IMR-90 (cell line): ENCODE data around the gene ADGRG4. TPM values are rescaled to one million over a fixed set of nuclear protein-coding genes. Genes with fewer than 3 reads are reported as not detected.

Experiments
- ATAC-seq: fragments of 200-7000 bp; cut with Tn5 transposase; 2 replicates; pipeline ENCODE4 v1.9.1; 2020; ENCODE audit warnings: low read depth, mild to moderate bottlenecking, moderate library complexity
- BruUV-seq: library from RNA; stranded (reverse); fragments of 400-500 nt; replicated peaks from 2 replicates; lab custom pipeline; 2021; lab: Mats Ljungman, UMichigan
- CTCF ChIA-PET: fragments of 300-600 bp; formaldehyde crosslinking; extraction: SDS; loops from one replicate; lab custom pipeline; 2021; ENCODE audit warnings: antibody characterized with exemption; lab: Yijun Ruan, JAX
- POLR2A ChIA-PET: fragments of 300-600 bp; sonication (Branson Sonifier 250); formaldehyde crosslinking; loops from one replicate; lab custom pipeline; 2022; ENCODE audit warnings: antibody characterized with exemption; ENCODE audit not compliant: unreplicated experiment; lab: Charles Lee
- DNase-seq: peaks from one replicate; pipeline ENCODE4 v3.0.0; 2013
- H2AFZ ChIP-seq: replicated peaks from 2 replicates; pipeline ENCODE3; 2013; ENCODE audit warnings: low read length, mild to moderate bottlenecking; ENCODE audit not compliant: poor library complexity
- H2AK5ac ChIP-seq: 2 replicates; pipeline ENCODE4 v1.6.1; 2013; ENCODE audit warnings: low read depth, low read length, inconsistent platforms
- H2AK9ac ChIP-seq: replicated peaks from 2 replicates; pipeline ENCODE3; 2013; ENCODE audit warnings: mild to moderate bottlenecking, low read depth, low read length, moderate library complexity; ENCODE audit not compliant: poor library complexity
- H2BK120ac ChIP-seq: 2 replicates; pipeline ENCODE4 v1.6.1; 2013; ENCODE audit warnings: low read depth, low read length, inconsistent platforms
- H2BK15ac ChIP-seq: 3 replicates; pipeline ENCODE4 v1.6.1; 2013; ENCODE audit warnings: low read depth, low read length, inconsistent platforms
- H2BK20ac ChIP-seq: 2 replicates; pipeline ENCODE4 v1.6.1; 2013; ENCODE audit warnings: low read depth, mild to moderate bottlenecking, inconsistent platforms, low read length, moderate library complexity
- H2BK5ac ChIP-seq: 2 replicates; pipeline ENCODE4 v1.6.1; 2013; ENCODE audit warnings: mild to moderate bottlenecking, low read depth, low read length, inconsistent platforms; ENCODE audit not compliant: poor library complexity, severe bottlenecking
- H3K14ac ChIP-seq: replicated peaks from 2 replicates; pipeline ENCODE4 v1.6.1; 2013; ENCODE audit warnings: low read depth, low read length, inconsistent platforms
- H3K18ac ChIP-seq: 2 replicates; pipeline ENCODE4 v1.6.1; 2013; ENCODE audit warnings: low read depth, low read length, control low read depth
- H3K23ac ChIP-seq: 2 replicates; pipeline ENCODE4 v1.6.1; 2013; ENCODE audit warnings: low read depth, low read length, inconsistent platforms
- H3K27ac ChIP-seq: 2 replicates; pipeline ENCODE4 v1.5.1; 2013; ENCODE audit warnings: mild to moderate bottlenecking, control low read depth, low read length; ENCODE audit not compliant: insufficient read depth
- H3K27me3 ChIP-seq: 2 replicates; pipeline ENCODE4 v1.6.1; 2013; ENCODE audit warnings: low read length; ENCODE audit not compliant: control insufficient read depth, insufficient read depth
- H3K36me3 ChIP-seq: 2 replicates; pipeline ENCODE4 v1.6.1; 2013; ENCODE audit warnings: low read length, mixed read lengths; ENCODE audit not compliant: control insufficient read depth, insufficient read depth
- H3K4ac ChIP-seq: 2 replicates; pipeline ENCODE4 v1.6.1; 2013; ENCODE audit warnings: low read depth, low read length, inconsistent platforms
- H3K4me1 ChIP-seq: 2 replicates; pipeline ENCODE4 v1.6.1; 2013; ENCODE audit warnings: low read length, mixed read lengths; ENCODE audit not compliant: control insufficient read depth, insufficient read depth
- H3K4me2 ChIP-seq: 2 replicates; pipeline ENCODE4 v1.6.1; 2013; ENCODE audit warnings: low read depth, mild to moderate bottlenecking, control low read depth, low read length, moderate library complexity
- H3K4me3 ChIP-seq: 2 replicates; pipeline ENCODE4 v1.5.1; 2013; ENCODE audit warnings: low read depth, mild to moderate bottlenecking, control low read depth, low read length, moderate library complexity; ENCODE audit not compliant: insufficient read depth
- H3K56ac ChIP-seq: 2 replicates; pipeline ENCODE4 v1.6.1; 2013; ENCODE audit warnings: low read length, inconsistent platforms; ENCODE audit not compliant: insufficient read depth; ENCODE audit errors: extremely low read depth
- H3K79me1 ChIP-seq, 2 experiments: 2 replicates each; pipeline ENCODE4 v1.6.1; 2013; ENCODE audit warnings: low read length in 2 of 2, inconsistent platforms in 1 of 2, low read depth in 1 of 2
- H3K9ac ChIP-seq: 2 replicates; pipeline ENCODE4 v1.6.1; 2013; ENCODE audit warnings: low read depth, low read length, control low read depth
- H3K9me1 ChIP-seq: 2 replicates; pipeline ENCODE4 v1.6.1; 2013; ENCODE audit warnings: low read length, inconsistent platforms; ENCODE audit not compliant: insufficient read depth
- H3K9me3 ChIP-seq: 2 replicates; pipeline ENCODE4 v1.6.1; 2013; ENCODE audit warnings: low read length; ENCODE audit not compliant: control insufficient read depth, insufficient read depth
- H4K20me1 ChIP-seq: 2 replicates; pipeline ENCODE4 v1.6.1; 2013; ENCODE audit warnings: low read length, inconsistent platforms; ENCODE audit not compliant: insufficient read depth
- H4K5ac ChIP-seq: 2 replicates; pipeline ENCODE4 v1.6.1; 2013; ENCODE audit warnings: mild to moderate bottlenecking, low read depth, low read length, control low read depth
- H4K8ac ChIP-seq, 2 experiments: 2 replicates each; pipeline ENCODE4 v1.6.1; 2013; ENCODE audit warnings: low read depth in 2 of 2, low read length in 2 of 2, control low read depth in 1 of 2, inconsistent platforms in 1 of 2
- H4K91ac ChIP-seq: 2 replicates; pipeline ENCODE4 v1.6.1; 2013; ENCODE audit warnings: low read depth, low read length, inconsistent platforms; ENCODE audit not compliant: insufficient read depth
- BHLHE40 ChIP-seq: fragments of 150-350 bp; IDR thresholded peaks from 2 replicates; pipeline ENCODE4 v1.6.1; 2016; ENCODE audit warnings: mild to moderate bottlenecking, low read depth, low read length
- CEBPB ChIP-seq: IDR thresholded peaks from 2 replicates; pipeline ENCODE4 v1.6.1; 2012; ENCODE audit warnings: low read depth, low read length, improper control_type of control experiment
- CHD1 ChIP-seq: IDR thresholded peaks from 2 replicates; pipeline ENCODE4 v1.6.1; 2012; ENCODE audit warnings: low read depth, low read length, improper control_type of control experiment
- CTCF ChIP-seq: conservative IDR thresholded peaks from 2 replicates; pipeline ENCODE4 v1.5.1; 2012; ENCODE audit warnings: mild to moderate bottlenecking, low read depth, low read length, improper control_type of control experiment
- ELK1 ChIP-seq: fragments of 150-350 bp; IDR thresholded peaks from 2 replicates; pipeline ENCODE4 v1.6.1; 2016; ENCODE audit warnings: low read depth, mild to moderate bottlenecking, low read length, moderate library complexity, borderline replicate concordance
- FOS ChIP-seq: fragments of 150-350 bp; IDR thresholded peaks from 2 replicates; pipeline ENCODE4 v1.6.1; 2016; ENCODE audit warnings: low read depth, low read length
- MAFK ChIP-seq: IDR thresholded peaks from 2 replicates; pipeline ENCODE4 v1.6.1; 2012; ENCODE audit warnings: low read depth, low read length, improper control_type of control experiment
- MAZ ChIP-seq: IDR thresholded peaks from 2 replicates; pipeline ENCODE4 v1.6.1; 2012; ENCODE audit warnings: low read depth, mild to moderate bottlenecking, low read length, improper control_type of control experiment, moderate library complexity, borderline replicate concordance
- MXI1 ChIP-seq: IDR thresholded peaks from 2 replicates; pipeline ENCODE4 v1.6.1; 2012; ENCODE audit warnings: low read depth, mild to moderate bottlenecking, low read length, moderate library complexity, borderline replicate concordance
- NFE2L2 ChIP-seq: fragments of 150-350 bp; IDR thresholded peaks from 2 replicates; pipeline ENCODE4 v1.6.1; 2016; ENCODE audit warnings: low read depth, mild to moderate bottlenecking, low read length
- POLR2A ChIP-seq: IDR thresholded peaks from 2 replicates; pipeline ENCODE4 v1.6.1; 2012; ENCODE audit warnings: mild to moderate bottlenecking, low read depth, low read length
- RAD21 ChIP-seq: IDR thresholded peaks from 2 replicates; pipeline ENCODE4 v1.6.1; 2012; ENCODE audit warnings: low read length, improper control_type of control experiment
- RCOR1 ChIP-seq: IDR thresholded peaks from 2 replicates; pipeline ENCODE4 v1.6.1; 2012; ENCODE audit warnings: mild to moderate bottlenecking, low read length, improper control_type of control experiment; ENCODE audit not compliant: insufficient replicate concordance
- RFX5 ChIP-seq: IDR thresholded peaks from 2 replicates; pipeline ENCODE4 v1.8.0; 2012; ENCODE audit warnings: low read depth, mild to moderate bottlenecking, low read length, moderate library complexity
- SMC3 ChIP-seq: fragments of 150-350 bp; IDR thresholded peaks from 2 replicates; pipeline ENCODE4 v1.6.1; 2016; ENCODE audit warnings: low read depth, mild to moderate bottlenecking, antibody characterized with exemption, low read length, moderate library complexity
- USF2 ChIP-seq: fragments of 150-350 bp; IDR thresholded peaks from 2 replicates; pipeline ENCODE4 v1.6.1; 2017; ENCODE audit warnings: mild to moderate bottlenecking, antibody characterized with exemption, low read length, low read depth
- WGBS, 2 experiments: methylation state at CpG; one replicate each; pipeline versions ENCODE4 v1.1.5 to v1.1.7; 2013; ENCODE audit warnings: missing lambda C conversion rate in 2 of 2; ENCODE audit not compliant: insufficient read length in 1 of 2; ENCODE audit errors: extremely low coverage in 2 of 2; 5-methylcytosine and 5-hydroxymethylcytosine counted together
- dilution Hi-C: fragments of 300-500 bp; cut with HindIII; formaldehyde crosslinking; loops from one replicate; pipeline ENCODE4 v1.14.3; 2018; ENCODE audit warnings: low sequenced_read_pairs; ENCODE audit not compliant: unreplicated experiment
- in situ Hi-C: fragments of 300-500 bp; cut with MboI; formaldehyde crosslinking; loops from 3 replicates; pipeline ENCODE4 v1.14.3; 2019; ENCODE audit warnings: low sequenced_read_pairs, inconsistent platforms, mixed read lengths
- intact Hi-C: fragments of 100-400 bp; cut with micrococcal nuclease; formaldehyde crosslinking; loops from 2 replicates; pipeline ENCODE4 v1.10.0; 2022
- polyA plus RNA-seq, 3 experiments: library from polyadenylated mRNA; depleted of rRNA; stranded (reverse); fragments of >200 nt; gene quantifications; 2 replicates each; pipeline ENCODE4 v1.2.3, GENCODE V29; 2012; ENCODE audit warnings: low replicate concordance in 1 of 3
- total RNA-seq: library from RNA; depleted of rRNA; stranded (reverse); fragments of >200 nt; gene quantifications from 2 replicates; pipeline ENCODE4 v1.2.3, GENCODE V29; 2012

ADGRG4 gene
- total and polyA plus RNA-seq, 2 of the 4 experiments (the other 2 are of a cell fraction): under 0.01 TPM; not detected in 1

- dilution Hi-C loops (no loop called here), intact Hi-C loops (no loop called here), in situ Hi-C loops (no loop called here)
- BruUV-seq: no TSS peak
- no peak overlapping the region for H2BK20ac ChIP-seq
- ChIA-PET CTCF (no interaction called here), POLR2A (no interaction called here)
- H3K36me3 ChIP-seq: no peaks in the 10 kb centered on the region
- H2AFZ ChIP-seq: no peak overlapping the region
- H2AK5ac ChIP-seq: no peak overlapping the region
- H3K4me3 ChIP-seq: no peak overlapping the region
- no peaks in the 10 kb centered on the region for H3K9me1 ChIP-seq
- no peak overlapping the region for H4K8ac ChIP-seq
- no peak overlapping the region for H3K9ac ChIP-seq
- H3K14ac ChIP-seq: no peak overlapping the region
- H3K56ac ChIP-seq: no peak overlapping the region
- H3K4me2 ChIP-seq: no peak overlapping the region
- no peak overlapping the region for H4K5ac ChIP-seq
- H4K20me1 ChIP-seq: no peaks in the 10 kb centered on the region
- H4K91ac ChIP-seq: no peak overlapping the region
- no peak overlapping the region for H3K23ac ChIP-seq
- H3K27ac ChIP-seq: no peak overlapping the region
- no peak for ATAC-seq
- WGBS, 2 experiments: no CpG with 5 or more reads among the region's 8 CpGs
- no peak for DNase-seq
- no peaks in the 10 kb centered on the region for H3K9me3 ChIP-seq
- peaks cover 5% of the 10 kb centered on the region for H3K27me3 ChIP-seq
- H3K4me1 ChIP-seq: no peaks in the 10 kb centered on the region
- H2AK9ac ChIP-seq: no peak overlapping the region
- no peak overlapping the region for H2BK120ac ChIP-seq
- no peak overlapping the region for H2BK5ac ChIP-seq
- TF ChIP-seq MAFK (no peak), ELK1 (no peak), MAZ (no peak), CEBPB (no peak), BHLHE40 (no peak), POLR2A (no peak), RCOR1 (no peak), RAD21 (no peak), NFE2L2 (no peak), RFX5 (no peak), FOS (no peak), SMC3 (no peak), CHD1 (no peak), CTCF (no peak), USF2 (no peak), MXI1 (no peak)
- H2BK15ac ChIP-seq: no peak overlapping the region
- no peak overlapping the region for H3K18ac ChIP-seq
- H3K79me1 ChIP-seq: no peaks in the 10 kb centered on the region
- H3K4ac ChIP-seq: no peak overlapping the region
These were observed 104.4 kb downstream of the ADGRG4 start for GRCh38 chrX:136405126-136405525.
